HG03558 (cell line): ENCODE measurements around the gene PJVK.
"Not testable (repeated sequence)": the region's sequence is repeated elsewhere in the genome, so short reads cannot be mapped to it uniquely, and the experiment has no call there.

Experiments used
- ATAC-seq: cut with Tn5 transposase; IDR thresholded peaks from one replicate; pipeline ENCODE4 v1.9.1; 2021; ENCODE audit warnings: moderate number of reproducible peaks; ENCODE audit not compliant: unreplicated experiment; ENCODE audit errors: extremely low read depth

PJVK gene

DNA sequence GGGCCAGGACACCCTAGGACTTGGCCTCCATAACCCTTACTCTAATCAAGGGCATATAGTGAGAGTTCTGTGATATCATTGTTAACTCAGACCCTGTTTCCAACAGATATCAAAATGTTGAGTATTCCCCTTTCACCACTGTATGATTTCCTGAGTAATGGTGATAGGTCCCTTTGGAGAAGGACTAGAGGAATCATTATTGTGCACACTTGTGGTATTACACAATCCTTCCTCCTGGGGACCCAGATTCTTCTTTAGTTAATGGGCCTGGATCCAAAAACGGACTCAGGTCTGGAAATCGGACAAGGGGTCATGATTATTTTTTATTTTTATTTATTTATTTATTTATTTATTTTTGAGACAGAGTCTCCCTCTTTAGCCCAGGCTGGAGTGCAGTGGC, 23.7 kb upstream of the PJVK start:
- no peak for ATAC-seq

- ATAC-seq, result no peak
Observed at GRCh38 chr2:178428396-178428806, 22.8 kb upstream of the PJVK start.

- no peak for ATAC-seq
Observed at GRCh38 chr2:178429336-178429735, 21.8 kb upstream of the PJVK start.

- ATAC-seq, result no peak
Observed at GRCh38 chr2:178436662-178437061, 14.5 kb upstream of the PJVK start.

DNA sequence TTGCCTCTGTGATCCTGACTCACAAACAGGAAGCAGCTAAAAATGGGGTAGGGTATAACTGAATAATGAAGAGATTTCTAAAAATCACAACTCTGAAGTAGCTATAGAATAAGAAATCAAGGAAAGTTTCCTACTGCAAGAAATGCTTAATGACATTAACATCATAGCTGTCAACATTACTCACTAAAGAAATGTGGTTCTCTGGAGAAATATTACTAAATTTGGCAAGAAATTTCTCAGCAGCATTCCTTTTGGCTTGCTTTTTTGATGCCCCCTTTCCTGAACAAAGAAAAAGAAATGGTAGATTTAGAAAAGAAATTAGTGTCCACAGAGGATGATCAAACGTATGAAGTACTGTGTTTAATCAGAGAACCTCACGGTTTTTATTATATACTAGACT, 9.8 kb upstream of the PJVK start:
- no peak for ATAC-seq

DNA sequence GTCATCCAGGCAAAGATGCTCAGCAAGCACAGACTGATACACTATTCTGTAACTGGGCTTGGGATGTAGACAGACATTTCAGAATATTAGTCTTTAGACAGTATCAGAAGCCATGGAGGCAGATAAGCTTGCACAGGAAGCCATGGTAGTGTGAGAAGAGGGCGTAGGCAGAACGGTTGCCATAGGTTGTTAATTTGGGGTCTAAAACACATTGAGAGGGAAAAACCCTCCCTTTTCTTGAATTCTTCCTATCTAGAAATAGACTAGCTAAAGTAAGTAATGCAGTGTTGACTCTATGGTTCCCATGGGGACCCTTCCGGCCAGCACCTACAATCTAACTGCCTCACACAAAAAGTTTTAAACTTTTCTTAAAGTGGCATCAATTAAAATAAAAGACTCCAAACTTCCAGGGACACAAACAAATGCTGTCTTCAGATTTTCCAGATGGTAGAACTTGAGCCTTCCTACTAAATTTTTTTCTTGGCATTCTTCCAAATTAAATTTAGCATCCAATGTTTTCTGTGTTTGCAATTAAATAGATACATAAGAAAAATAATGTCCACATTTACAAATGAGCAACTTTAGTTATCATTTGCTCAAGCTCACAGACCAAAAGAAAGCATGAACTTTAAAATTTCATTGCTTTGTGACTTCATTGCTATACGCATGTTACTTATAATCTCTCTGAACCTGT, 2.1 kb upstream of the PJVK start:
- ATAC-seq, result no peak

DNA sequence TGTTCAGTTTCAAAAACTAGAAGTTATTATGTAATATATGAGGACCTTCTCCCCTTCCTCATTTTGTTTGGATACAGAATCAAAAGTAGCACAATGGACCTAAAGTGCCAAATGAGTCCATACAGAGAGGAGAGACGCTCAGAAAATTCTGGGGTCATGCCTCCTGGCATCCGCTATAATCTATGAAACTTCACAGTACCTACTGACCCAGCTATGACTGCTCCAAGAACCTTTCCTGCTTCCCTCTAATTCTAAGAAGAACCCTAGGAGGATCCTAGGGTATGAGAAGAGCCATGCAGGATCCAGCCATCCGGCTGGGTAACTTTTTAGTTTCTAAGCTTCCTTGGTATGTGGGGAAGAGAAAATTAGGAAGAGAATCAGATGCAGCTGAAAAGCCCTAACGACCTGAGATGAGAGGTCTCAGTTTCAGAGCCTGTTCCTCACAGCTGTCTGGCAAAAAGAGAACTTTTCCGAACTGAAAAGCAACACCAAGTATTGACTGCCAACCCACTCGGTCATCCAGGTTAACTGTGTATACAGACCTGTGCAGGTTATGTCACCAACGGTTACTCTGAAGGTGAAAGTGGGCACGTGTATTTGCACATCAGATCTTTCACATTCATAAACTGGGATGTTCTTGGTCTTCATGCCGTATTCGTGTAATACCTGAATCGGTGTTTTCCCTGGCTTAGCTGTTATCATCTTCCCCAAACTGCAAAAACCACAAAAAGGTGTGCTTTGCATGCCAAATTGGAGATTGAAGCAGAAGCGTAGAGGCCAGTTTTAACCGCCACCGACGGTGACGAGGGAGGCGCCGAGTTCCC, 1.3 kb upstream of the PJVK start:
- peak; percentile 4 for ATAC-seq

DNA sequence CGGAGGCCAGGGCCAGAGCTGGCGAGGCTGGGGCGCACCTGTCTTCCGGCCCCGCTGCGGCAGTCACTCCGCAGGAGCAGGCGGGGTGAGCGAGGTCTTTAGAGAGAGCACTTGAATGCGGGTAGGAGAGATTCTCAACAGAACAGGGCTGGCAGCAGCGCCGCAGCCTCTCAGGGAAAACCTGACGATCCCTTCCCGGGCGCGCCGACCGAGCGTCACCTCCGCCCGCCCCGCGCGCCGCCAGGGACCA, 729 bp upstream of the PJVK start:
- peak; percentile 24 for ATAC-seq

GRCh38 chr2:178452334-178452733, 1.2 kb downstream of the PJVK start:
- no peak for ATAC-seq

DNA sequence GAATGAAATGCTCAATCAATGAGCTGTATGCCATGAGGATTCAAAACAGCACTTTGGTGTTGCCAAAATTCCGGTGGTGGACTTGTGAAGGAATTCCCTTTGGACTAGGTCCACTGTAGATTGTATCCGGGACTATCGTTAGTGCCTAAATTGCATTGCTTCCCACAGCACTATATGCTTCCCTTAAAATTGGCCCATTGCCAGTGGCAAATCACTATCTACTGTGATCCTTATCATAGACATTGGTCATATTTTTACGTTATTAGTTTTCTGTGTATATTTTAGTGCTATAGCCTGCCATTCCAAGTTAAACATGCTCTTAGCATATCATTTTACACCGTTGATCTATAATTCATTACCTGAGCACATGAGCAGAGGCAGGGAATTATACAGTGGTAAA, 1.7 kb downstream of the PJVK start:
- no peak for ATAC-seq

DNA sequence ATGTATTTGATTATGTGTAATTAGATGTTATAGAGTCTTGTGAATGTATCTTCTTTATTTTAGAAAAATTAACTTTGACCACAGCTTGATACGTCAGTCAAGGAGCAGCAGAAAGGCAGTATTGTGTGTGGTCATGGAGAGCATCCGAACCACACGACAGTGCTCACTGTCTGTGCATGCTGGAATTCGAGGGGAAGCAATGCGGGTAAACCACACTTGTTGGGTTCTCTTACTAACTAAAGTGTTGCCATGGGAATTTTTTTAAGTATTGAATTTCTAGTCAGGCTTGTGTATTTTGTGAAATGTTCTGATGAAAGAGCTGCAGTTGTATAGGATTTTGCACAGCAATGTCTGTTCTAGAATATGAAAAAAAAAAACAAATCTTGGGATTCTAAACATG, 4.8 kb downstream of the PJVK start:
- ATAC-seq, result no peak

GRCh38 chr2:178457390-178457886, 6.3 kb downstream of the PJVK start:
- no peak for ATAC-seq

DNA sequence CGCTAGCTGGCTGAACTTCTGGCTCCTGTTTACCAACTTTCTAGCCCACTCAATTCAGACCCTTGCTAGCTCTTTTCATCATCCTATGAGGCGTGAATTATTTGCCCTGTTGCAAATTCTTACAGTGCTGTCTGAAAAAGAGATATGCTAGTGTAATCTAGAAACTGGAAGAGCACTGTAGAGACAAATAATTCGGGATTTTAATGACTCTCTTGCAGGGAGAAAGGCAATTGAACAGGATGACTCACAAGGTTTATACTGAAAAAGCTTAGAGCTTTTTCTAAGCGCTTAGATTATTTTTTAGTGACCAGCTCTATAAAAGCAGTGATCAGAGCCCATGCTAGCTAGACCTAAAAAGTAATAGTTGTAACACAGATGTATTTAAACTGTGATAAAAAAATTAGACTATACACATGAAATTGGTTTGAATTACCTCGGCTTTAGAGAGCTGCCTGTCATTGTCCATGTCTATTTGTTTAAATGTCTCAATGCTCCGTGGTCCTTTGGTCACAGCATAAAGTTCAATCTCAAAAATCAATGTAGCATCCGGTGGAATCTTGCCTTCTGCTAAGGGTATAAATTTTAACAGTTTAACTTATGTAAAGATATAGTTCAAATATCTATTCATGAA, 18.2 kb downstream of the PJVK start:
- no peak for ATAC-seq

DNA sequence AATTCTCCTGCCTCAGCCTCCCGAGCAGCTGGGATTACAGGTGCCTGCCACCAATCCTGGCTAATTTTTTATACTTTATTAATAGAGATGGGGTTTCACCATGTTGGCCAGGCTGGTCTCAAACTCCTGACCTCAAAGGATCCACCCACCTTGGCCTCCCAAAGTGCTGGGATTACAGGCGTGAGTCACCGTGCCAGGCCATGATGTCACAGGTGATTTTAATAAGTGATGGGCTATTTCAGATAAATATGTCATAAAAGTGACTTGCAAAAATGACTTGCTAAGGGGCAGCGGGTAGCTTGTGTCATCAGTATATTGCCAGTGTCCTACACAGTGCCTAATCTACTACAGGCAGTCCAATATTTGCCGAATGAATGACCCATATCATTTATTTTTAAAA, 20.1 kb downstream of the PJVK start:
- ATAC-seq, result not testable (repeated sequence)

- ATAC-seq, result no peak
Observed at GRCh38 chr2:178473373-178473772, 22.2 kb downstream of the PJVK start.

- no peak for ATAC-seq
Observed at GRCh38 chr2:178473931-178474330, 22.8 kb downstream of the PJVK start.

GRCh38 chr2:178474560-178474959, 23.4 kb downstream of the PJVK start:
- no peak for ATAC-seq

- ATAC-seq, result no peak
Observed at GRCh38 chr2:178476477-178476876, 25.3 kb downstream of the PJVK start.

- ATAC-seq, result no peak
Observed at GRCh38 chr2:178477443-178478129, 26.4 kb downstream of the PJVK start.

DNA sequence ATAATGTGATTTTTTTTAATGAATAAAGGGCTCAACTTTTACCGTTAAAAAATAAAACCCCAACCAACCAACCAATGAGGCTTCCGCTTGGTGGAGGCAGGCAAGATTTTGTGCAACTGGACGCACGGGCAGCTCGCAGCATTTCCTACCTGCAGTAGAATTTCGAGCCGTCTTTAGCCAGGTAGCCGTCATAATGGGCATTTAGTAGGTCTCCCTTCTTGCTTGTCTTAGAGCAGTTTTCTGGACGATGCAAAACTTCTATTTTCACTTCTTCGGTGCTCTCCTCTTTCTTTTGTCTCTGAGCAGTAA, 26.9 kb downstream of the PJVK start:
- ATAC-seq, result no peak
